Measurements from ENCODE around the gene ACVRL1.

The ACVRL1 gene

DNA sequence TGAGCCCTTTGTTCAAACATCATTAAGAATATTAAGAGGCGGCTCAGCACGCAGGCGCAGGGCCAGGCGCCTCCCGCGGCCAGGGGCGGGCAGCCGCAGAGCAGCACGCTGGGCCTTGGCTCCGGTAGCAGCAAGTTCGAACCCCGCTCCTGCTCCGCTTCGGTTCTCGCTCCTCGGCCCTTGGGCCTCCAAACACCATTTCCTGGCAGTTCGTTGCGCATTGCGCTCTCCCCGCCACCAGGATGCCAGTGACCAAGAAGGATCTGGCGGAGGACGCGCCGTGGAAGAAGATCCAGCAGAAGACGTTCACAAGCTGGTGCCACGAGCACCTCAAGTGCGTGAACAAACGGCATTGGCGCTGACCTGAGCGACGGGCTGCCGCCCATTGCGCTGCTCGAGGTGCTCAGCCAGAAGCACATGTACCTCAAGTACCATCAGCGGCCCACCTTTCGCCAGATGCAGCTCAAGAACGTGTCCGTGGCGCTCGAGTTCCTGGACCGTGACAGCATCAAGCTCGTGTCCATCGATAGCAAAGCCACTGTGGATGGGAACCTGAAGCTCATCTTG lies 6.9 kb upstream of the ACVRL1 start:
- no peak for DNase-seq

DNA sequence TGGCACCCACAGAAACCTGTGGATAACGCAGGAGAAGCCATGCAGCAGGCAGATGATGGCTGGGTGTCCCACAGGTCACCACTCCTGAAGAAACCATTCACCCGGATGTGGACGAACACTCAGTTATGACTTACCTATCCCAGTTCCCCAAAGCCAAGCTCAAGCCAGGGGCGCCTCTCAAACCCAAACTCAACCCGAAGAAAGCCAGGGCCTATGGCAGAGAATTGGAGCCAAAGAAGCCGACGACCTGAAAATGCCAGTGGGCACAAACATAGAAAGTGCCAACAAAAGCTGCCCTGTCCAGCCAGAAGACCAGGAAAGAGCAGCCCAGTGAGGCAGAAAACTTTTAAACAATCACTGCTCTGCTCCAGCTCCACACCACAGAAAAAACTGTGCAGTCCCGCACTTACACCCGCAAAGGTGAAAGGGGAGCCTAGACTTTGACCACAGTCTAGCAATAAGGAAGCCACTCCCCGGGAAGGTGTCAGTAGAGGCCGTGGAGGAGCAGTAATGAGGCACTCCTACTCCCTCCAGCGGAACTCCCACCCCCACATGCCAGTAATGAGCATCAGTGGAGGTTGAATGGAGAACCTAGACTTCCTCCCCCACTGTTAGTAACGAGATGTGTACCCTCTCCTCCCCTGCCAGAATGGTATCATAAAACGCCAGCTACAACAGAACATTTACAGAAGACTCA lies 6.0 kb upstream of the ACVRL1 start:
- no peak for DNase-seq

GRCh38 chr12:51901881-51902280 lies 5.4 kb upstream of the ACVRL1 start:
- no peak for DNase-seq

DNA sequence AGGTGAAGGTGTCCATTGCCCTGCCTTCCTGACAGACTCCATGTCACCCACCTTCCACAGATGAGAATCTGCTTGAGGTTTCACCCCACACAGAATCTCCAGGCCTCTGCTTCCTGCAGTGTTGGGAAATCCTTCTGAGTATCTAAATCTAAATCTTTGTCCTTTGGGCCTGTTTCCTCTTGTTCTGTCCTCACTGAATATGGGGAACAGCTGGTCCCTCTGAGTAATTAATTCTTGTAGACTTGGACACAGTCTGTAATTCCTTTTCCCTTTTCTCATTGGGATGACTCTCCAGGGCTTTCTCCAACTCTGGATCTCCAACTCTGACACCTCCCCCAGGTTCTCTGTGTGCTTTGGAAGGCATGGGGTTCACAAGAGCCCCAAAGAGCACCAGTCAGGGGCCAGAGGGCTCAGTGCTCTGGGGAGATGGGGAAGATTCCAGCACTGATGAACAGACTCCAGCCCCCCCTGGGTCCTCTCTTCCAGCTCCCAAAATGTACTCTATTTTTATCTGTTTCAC lies 2.3 kb upstream of the ACVRL1 start:
- no peak for DNase-seq

GRCh38 chr12:51905471-51906429 lies 1.6 kb upstream of the ACVRL1 start:
- no peak for DNase-seq

- DNase-seq = no peak
Measured at GRCh38 chr12:51906430-51907082, 748 bp upstream of the ACVRL1 start.

DNA sequence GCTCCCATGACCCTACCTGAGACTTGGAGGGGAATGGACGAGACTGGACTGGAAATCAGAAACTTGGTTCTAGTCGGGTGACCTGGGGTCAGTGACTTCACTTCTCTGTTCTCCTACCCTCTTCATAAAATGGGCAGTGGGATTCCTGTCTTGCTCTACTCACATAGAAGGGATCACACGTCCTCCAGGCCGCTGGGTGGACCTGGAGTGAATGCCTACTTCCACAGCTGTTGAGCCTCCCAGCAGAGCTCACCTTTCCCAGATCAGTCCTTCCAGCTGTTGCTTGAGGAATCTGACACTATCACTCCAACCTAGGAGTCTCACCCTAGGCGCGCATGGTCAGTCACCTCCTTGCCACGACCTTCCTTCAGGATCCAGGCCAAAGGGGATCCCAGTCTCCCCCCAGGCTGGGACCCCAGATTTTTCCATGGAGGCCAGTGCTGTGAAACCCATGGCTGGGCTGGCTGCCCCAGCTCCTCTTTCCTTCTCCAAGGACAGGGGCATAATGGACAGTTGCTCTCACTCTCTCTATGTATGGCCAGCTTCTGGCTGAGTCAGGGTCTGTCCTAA lies 637 bp downstream of the ACVRL1 start:
- no peak for DNase-seq

DNA sequence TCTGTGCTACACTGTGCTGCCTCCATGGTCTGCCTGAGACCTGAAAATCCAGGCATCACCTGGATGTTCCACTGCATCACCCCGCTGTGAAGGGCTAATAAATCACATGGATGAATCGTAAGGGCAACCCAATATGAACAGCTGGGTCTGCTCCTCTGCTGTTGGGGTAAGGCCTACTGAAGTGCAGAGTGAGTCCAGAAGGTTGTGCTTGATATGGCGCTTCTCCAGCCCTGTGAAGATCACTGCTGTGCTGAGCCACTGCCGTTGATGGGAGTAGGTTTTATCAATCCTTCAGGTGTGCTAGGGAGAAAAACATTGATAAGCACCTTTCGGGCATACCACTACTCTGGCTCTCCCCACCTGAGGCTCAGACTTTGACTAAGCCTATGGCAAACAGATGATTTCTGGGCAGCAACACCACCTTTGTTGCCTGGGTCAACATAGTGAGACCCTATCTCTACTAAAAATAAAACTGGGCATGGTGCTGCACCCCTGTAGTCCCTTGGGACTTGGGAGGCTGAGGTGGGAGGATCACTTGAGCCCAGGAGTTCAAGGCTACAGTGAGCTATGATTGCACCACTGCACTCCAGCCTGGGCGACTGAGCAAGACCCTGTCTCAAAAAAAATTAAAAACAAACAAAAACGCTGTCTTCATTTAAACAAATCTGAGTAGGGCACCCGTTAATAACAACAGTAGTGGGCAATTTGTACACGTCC lies 1.7 kb downstream of the ACVRL1 start:
- DNase-seq = no peak

GRCh38 chr12:51910168-51910567 lies 2.9 kb downstream of the ACVRL1 start:
- no peak for DNase-seq

GRCh38 chr12:51910691-51911090 lies 3.4 kb downstream of the ACVRL1 start:
- no peak for DNase-seq

GRCh38 chr12:51911307-51911706 lies 4.0 kb downstream of the ACVRL1 start:
- DNase-seq = no peak

DNA sequence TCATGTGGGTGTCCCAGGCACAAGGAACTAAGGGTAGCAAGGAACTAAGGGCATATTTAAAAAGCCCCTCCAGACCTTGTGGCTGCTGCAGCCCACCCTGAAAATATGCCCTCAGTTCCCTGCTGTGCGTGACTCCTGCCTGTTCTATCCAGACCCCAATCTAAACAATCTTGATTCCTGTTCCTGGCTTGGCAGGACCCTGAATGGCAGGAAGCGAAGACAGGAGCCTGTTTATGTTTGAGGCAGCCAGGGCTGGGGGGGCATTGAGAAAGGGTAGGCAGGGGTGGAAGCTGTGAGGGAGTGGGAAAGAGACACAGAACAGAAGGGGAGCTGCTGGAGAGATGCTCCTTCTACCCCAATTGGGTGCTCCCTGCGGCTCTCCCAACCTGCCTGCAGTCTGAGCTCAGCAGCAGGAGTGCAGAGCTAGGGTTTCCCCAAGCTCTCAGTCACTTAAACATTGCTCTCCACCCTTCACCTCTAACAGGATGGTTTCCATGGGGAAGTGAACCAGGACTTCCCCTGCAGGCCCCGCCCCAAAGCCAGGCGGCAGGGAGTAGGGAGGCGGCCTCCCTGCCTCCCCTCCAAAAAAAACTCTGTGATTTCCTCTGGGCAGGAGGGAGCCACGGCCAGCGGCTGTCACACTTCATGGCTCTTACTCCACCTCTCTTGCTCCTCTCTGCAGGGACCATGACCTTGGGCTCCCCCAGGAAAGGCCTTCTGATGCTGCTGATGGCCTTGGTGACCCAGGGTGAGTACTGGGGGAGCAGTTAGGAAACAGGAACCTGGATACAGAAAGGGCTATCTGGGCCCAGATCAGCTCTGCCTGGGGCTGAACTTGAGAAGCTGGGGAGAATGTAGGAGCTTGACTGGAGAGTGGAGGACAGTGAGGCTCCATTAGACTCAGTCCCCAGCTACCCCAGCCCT lies 4.7 kb downstream of the ACVRL1 start:
- no peak for DNase-seq

- no peak for DNase-seq
Measured at GRCh38 chr12:51913071-51914033, 6.0 kb downstream of the ACVRL1 start.

GRCh38 chr12:51914034-51914923 lies 7.0 kb downstream of the ACVRL1 start:
- no peak for DNase-seq

GRCh38 chr12:51915003-51915625 lies 7.8 kb downstream of the ACVRL1 start:
- no peak for DNase-seq

GRCh38 chr12:51915951-51916350 lies 8.6 kb downstream of the ACVRL1 start:
- no peak for DNase-seq

- no peak for DNase-seq
Measured at GRCh38 chr12:51917041-51917590, 9.8 kb downstream of the ACVRL1 start.
